Erythroblast (primary cell): ENCODE results near the gene BSND.

Source experiments
- GATA1 ChIP-seq: IDR thresholded peaks from 2 replicates; pipeline ENCODE4 v1.6.1; 2011; ENCODE audit warnings: low read depth, mild to moderate bottlenecking, control low read depth, low read length, moderate library complexity
- POLR2A ChIP-seq: IDR thresholded peaks from 2 replicates; pipeline ENCODE4 v1.6.1; 2011; ENCODE audit warnings: mild to moderate bottlenecking, low read length

DNA sequence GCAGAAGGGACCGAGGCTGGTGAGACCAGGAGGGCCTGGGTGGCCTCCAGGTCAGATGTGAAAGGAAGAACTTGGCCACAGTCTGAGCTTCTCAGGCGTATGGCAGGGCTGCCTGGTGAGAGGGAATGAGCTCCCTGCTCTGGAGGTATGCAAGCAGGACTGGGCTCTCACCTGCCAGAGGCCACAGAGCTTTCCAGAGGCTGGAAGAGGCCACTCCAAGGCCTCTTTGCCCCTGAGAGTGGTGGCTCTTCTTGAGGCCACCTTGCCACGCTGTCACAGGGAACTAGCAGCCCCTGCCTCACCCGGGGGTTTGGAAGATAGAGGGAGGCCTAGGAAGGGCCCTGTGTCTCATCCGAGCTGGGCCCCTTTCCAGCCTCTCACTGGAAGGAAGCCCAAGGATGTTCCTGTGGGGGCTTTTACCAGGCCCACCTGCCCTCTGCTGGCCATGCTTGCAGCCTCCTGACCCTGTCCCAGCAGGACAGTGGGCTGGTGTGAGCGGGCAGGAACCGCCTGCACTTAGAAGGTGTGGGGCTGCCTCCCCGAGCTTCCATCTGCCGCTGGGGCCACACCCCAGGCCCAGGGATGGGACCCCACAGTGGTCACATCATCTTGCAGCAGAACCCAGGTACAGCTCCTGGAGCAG is 50.7 kb downstream of the BSND start:
- TF ChIP-seq POLR2A (no peak), GATA1 (no peak)
